K562 (cell line): ENCODE data around the gene MYOM1. TPM values are rescaled to one million over a fixed set of nuclear protein-coding genes. Genes with fewer than 3 reads are reported as not detected.
A peak's percentile ranks its signal among the peaks of the same experiment; 100 is the strongest.

Source experiments
- ATAC-seq: fragments of 200-7000 bp; cut with Tn5 transposase; 3 replicates; pipeline ENCODE4 v1.9.1; 2020; ENCODE audit warnings: moderate library complexity
- BruUV-seq: library from RNA; stranded (reverse); fragments of 400-500 nt; replicated peaks from 2 replicates; lab custom pipeline; 2021; lab: Mats Ljungman, UMichigan
- CTCF ChIA-PET: fragments of 300-600 bp; formaldehyde crosslinking; extraction: SDS; loops from one replicate; lab custom pipeline; 2021; ENCODE audit warnings: low intra/inter-chr PET ratio; lab: Yijun Ruan, JAX
- POLR2A ChIA-PET: fragments of 300-600, 350-650 bp; sonication (Branson Sonifier 250); formaldehyde crosslinking; extraction: SDS; loops from one replicate; lab custom pipeline; 2021; ENCODE audit warnings: antibody characterized with exemption, inconsistent platforms; lab: Yijun Ruan, JAX
- DNase-seq, 4 experiments: peaks; one replicate each; pipeline versions ENCODE4 v3.0.0 to v3.0.0-alpha.2; 2011 to 2018; ENCODE audit warnings: low spot score in 3 of 4, mixed read lengths in 3 of 4; ENCODE audit errors: extremely low read depth in 1 of 4
- FAIRE-seq: peaks from 2 replicates; lab custom pipeline; 2011; peaks lifted over from hg19 to GRCh38; lab: Jason Lieb, UNC
- H2AFZ ChIP-seq: 2 replicates; pipeline ENCODE4 v1.6.0; 2011; ENCODE audit warnings: low read depth, low read length, control low read depth, inconsistent platforms
- H3K27ac ChIP-seq: fragments of 200-600 bp; 3 replicates; pipeline ENCODE4 v1.8.0; 2011; ENCODE audit warnings: low read depth, mild to moderate bottlenecking, control low read depth, inconsistent platforms, low read length, moderate library complexity, mixed read lengths; ENCODE audit errors: extremely low read depth
- H3K27me3 ChIP-seq, 2 experiments: fragments of 300-600 bp in 1 of 2; 2 replicates in 1 of 2; 3 replicates in 1 of 2; pipeline versions ENCODE4 v1.6.0 to v1.8.0; 2011; ENCODE audit warnings: inconsistent platforms in 2 of 2, low read length in 2 of 2, mild to moderate bottlenecking in 1 of 2, mixed read lengths in 1 of 2, moderate library complexity in 1 of 2; ENCODE audit not compliant: control insufficient read depth in 2 of 2, insufficient read depth in 2 of 2
- H3K36me3 ChIP-seq: fragments of 300-600 bp; 3 replicates; pipeline ENCODE4 v1.8.0; 2011; ENCODE audit warnings: mild to moderate bottlenecking, low read length, inconsistent platforms; ENCODE audit not compliant: control insufficient read depth, insufficient read depth
- H3K4me1 ChIP-seq, 2 experiments: fragments of 200-600 bp in 1 of 2; replicated peaks in 1 of 2; 2 replicates in 1 of 2; 3 replicates in 1 of 2; pipeline versions ENCODE4 v1.5.1 to v1.8.0; 2011; ENCODE audit warnings: inconsistent platforms in 2 of 2, low read length in 2 of 2, mild to moderate bottlenecking in 1 of 2, mixed read lengths in 1 of 2, moderate library complexity in 1 of 2; ENCODE audit not compliant: control insufficient read depth in 2 of 2, insufficient read depth in 2 of 2
- H3K4me2 ChIP-seq: 2 replicates; pipeline ENCODE4 v1.6.1; 2011; ENCODE audit warnings: low read length, control low read depth, inconsistent platforms, mixed read lengths; ENCODE audit not compliant: insufficient read depth
- H3K4me3 ChIP-seq: fragments of 200-600 bp; sonication (generic), shearing (Covaris generic); 2 replicates; pipeline ENCODE4 v1.5.1; 2016; ENCODE audit warnings: control low read depth, inconsistent platforms
- H3K79me2 ChIP-seq: fragments of 200-600 bp; 3 replicates; pipeline ENCODE4 v1.8.0; 2011; ENCODE audit warnings: low read length, inconsistent platforms; ENCODE audit not compliant: control insufficient read depth, insufficient read depth
- H3K9ac ChIP-seq, 2 experiments: 2 replicates each; pipeline versions ENCODE4 v1.6.0 to v1.6.1; 2011; ENCODE audit warnings: low read depth in 2 of 2, low read length in 2 of 2, control low read depth in 1 of 2, inconsistent platforms in 1 of 2, mild to moderate bottlenecking in 1 of 2, mixed read lengths in 1 of 2; ENCODE audit not compliant: insufficient read depth in 1 of 2
- H3K9me1 ChIP-seq: one replicate; pipeline ENCODE4 v1.6.0; 2011; ENCODE audit warnings: inconsistent platforms, mild to moderate bottlenecking, low read length, moderate library complexity; ENCODE audit not compliant: control insufficient read depth, insufficient read depth
- H3K9me3 ChIP-seq: replicated peaks from 2 replicates; pipeline ENCODE4 v1.5.1; 2011; ENCODE audit warnings: low read depth, low read length, inconsistent platforms; ENCODE audit not compliant: control insufficient read depth, insufficient read depth
- H4K20me1 ChIP-seq: replicated peaks from 2 replicates; pipeline ENCODE4 v1.6.1; 2011; ENCODE audit warnings: low read length, inconsistent platforms, mixed read lengths; ENCODE audit not compliant: control insufficient read depth, insufficient read depth
- CBFA2T2 ChIP-seq: fragments of 450-650 bp; conservative IDR thresholded peaks from 2 replicates; pipeline ENCODE4 v1.6.1; 2017; ENCODE audit warnings: mild to moderate bottlenecking
- EP300 ChIP-seq: IDR thresholded peaks from 2 replicates; pipeline ENCODE4 v1.6.1; 2012; ENCODE audit warnings: low read length, improper control_type of control experiment
- MEIS2 ChIP-seq: fragments of 450-650 bp; IDR thresholded peaks from 2 replicates; pipeline ENCODE4 v1.6.1; 2014; ENCODE audit warnings: mild to moderate bottlenecking; ENCODE audit not compliant: partially characterized antibody
- TCF3 ChIP-seq: sonication (generic); formaldehyde crosslinking; IDR thresholded peaks from 2 replicates; pipeline ENCODE4 v1.4.0; 2020; ENCODE audit warnings: mild to moderate bottlenecking, missing genetic modification reagents
- ZSCAN29 ChIP-seq: fragments of 450-650 bp; IDR thresholded peaks from 2 replicates; pipeline ENCODE4 v1.6.1; 2017
- WGBS: fragments of 100-300 bp; shearing (Covaris generic); methylation state at CpG from one replicate; pipeline ENCODE4 v1.1.6; 2016; ENCODE audit warnings: low coverage, mixed read lengths; ENCODE audit not compliant: insufficient coverage; ENCODE audit errors: missing lambda C conversion rate; 5-methylcytosine and 5-hydroxymethylcytosine counted together
- in situ Hi-C: fragments of 300-500 bp; cut with MboI; formaldehyde crosslinking; loops from 4 replicates; pipeline ENCODE4 v1.15.0; 2018; ENCODE audit warnings: inconsistent platforms, mixed read lengths
- intact Hi-C: fragments of 100-400 bp; cut with micrococcal nuclease; formaldehyde crosslinking; loops from 2 replicates; pipeline ENCODE4 v1.14.2; 2022
- polyA plus RNA-seq, 8 experiments: library from polyadenylated mRNA; depleted of rRNA in 4 of 8; stranded (reverse) in 5 of 8; unstranded in 3 of 8; fragments of >200 nt; fragmentation: Nextera tagmentation in 2 of 8; fragmentation: Illumina TruSeq in 1 of 8; extraction: Ambion mirVana in 2 of 8; extraction: Trizol in 1 of 8; gene quantifications; 2 replicates each; pipeline versions ENCODE4 v1.2.1 to v1.2.3, GENCODE V29; 2011 to 2014; ENCODE audit warnings: inconsistent platforms in 1 of 8, missing spikeins in 1 of 8
- total RNA-seq, 7 experiments: library from RNA; depleted of rRNA in 6 of 7; stranded (reverse); fragments of >200 nt in 6 of 7; fragmentation: Illumina TruSeq in 2 of 7; extraction: Trizol in 2 of 7; gene quantifications; 2 replicates each; pipeline versions ENCODE4 v1.2.1 to v1.2.3, GENCODE V29; 2011 to 2021; ENCODE audit warnings: low replicate concordance in 1 of 7
- TF ChIP-seq, protein P1 (sequence below): fragments of 200-400 bp; formaldehyde crosslinking; IDR thresholded peaks from 2 replicates; pipeline ENCODE4 v1.6.1; 2017; ENCODE audit warnings: mild to moderate bottlenecking, low read depth, low read length, moderate library complexity
- TF ChIP-seq, protein P2 (sequence below), 2 experiments: fragments of 450-650 bp in 1 of 2; sonication (generic) in 1 of 2; formaldehyde crosslinking in 1 of 2; IDR thresholded peaks; 2 replicates each; pipeline versions ENCODE4 v1.7.1 to v1.9.0; 2016 to 2022; ENCODE audit warnings: inconsistent platforms in 1 of 2, mild to moderate bottlenecking in 1 of 2, missing genetic modification reagents in 1 of 2
- TF ChIP-seq, protein P3 (sequence below): fragments of 250-450 bp; sonication (Bioruptor Pico); IDR thresholded peaks from 2 replicates; pipeline ENCODE4 v1.5.0; 2020; ENCODE audit warnings: mild to moderate bottlenecking

Gene MYOM1
- total and polyA plus RNA-seq, 9 of the 15 experiments (the other 6 are each of a cell fraction or from before 2014, with no cell fraction given): 0.01 to 0.62 (median 0.25) TPM

DNA sequence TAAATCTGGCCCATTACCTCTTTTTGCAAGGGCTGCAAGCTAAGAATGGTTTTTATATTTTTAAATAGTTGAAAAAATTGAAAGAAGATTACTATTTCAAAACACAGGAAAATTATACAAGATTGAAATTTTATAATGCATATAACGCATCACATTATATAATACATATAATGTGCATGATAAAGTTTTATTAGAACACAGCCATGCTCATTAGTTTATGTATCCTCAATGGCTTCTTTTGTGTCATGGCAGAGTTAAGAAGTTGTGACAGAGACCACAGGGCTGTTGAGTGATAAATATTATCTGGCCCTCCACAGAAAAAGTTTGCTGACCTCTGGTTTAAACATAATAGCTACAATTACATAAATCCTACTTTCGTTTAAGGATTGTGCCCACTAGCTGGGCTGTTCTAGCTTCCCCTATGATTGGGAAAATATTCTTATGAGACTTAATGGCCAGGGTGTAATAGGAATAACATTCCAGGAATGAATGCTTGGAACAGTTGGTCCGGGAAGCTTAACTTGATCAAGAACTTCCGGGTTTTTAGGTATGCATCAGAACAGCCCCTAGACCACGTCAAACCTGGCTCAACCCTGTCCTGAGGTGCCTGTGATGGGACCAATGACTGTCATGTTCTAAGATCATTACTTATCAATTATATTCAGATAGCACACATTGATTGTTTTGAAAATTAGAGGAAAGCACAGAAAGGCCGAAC is 108.1 kb downstream of the MYOM1 start:
- Histone ChIP-seq H3K79me2 (no peaks in the 10 kb centered on the region), H3K4me1 (peaks cover 0 to 6% of the 10 kb centered on the region in 2 experiments; a peak in 3 of 5 replicates), H3K4me3 (no peak overlapping the region), H3K27me3 (0 out of 5 replicates have a peak, but pooled peaks cover 0 to 2% of the 10 kb centered on the region in 2 experiments), H4K20me1 (no peaks in the 10 kb centered on the region), H2AFZ (peak overlapping the region; percentile 76), H3K4me2 (peak overlapping the region; percentile 23; the same call in 1 of the 2 replicates), H3K27ac (no peak overlapping the region), H3K9me3 (no peaks in the 10 kb centered on the region), H3K36me3 (no peaks in the 10 kb centered on the region), H3K9ac (no peak overlapping the region), H3K9me1 (no peaks in the 10 kb centered on the region)
- FAIRE-seq (no peak), DNase-seq (peak in 1 of 4 experiments; percentile 28), ATAC-seq (peak; percentile 57)
- intact Hi-C loops: no loop called here
- 26% methylated on average over 6 of the region's 6 CpGs for WGBS
- BruUV-seq: no TSS peak
- in situ Hi-C loops: no loop called here
- ChIA-PET POLR2A (interaction anchor here (0.6 to 1.2 kb wide), 4 partner anchors 9 to 117 kb away, joined by 3 to 4 read pairs (median 3); no protein-coding TSS in a partner anchor), CTCF (no interaction called here)
- TF ChIP-seq EP300: 0 out of 2 replicates have a peak, but pooled peaks have one; percentile 18
- TF ChIP-seq MEIS2: peak; percentile 70
- TF ChIP-seq, protein P1, sequence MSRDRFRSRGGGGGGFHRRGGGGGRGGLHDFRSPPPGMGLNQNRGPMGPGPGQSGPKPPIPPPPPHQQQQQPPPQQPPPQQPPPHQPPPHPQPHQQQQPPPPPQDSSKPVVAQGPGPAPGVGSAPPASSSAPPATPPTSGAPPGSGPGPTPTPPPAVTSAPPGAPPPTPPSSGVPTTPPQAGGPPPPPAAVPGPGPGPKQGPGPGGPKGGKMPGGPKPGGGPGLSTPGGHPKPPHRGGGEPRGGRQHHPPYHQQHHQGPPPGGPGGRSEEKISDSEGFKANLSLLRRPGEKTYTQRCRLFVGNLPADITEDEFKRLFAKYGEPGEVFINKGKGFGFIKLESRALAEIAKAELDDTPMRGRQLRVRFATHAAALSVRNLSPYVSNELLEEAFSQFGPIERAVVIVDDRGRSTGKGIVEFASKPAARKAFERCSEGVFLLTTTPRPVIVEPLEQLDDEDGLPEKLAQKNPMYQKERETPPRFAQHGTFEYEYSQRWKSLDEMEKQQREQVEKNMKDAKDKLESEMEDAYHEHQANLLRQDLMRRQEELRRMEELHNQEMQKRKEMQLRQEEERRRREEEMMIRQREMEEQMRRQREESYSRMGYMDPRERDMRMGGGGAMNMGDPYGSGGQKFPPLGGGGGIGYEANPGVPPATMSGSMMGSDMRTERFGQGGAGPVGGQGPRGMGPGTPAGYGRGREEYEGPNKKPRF: no peak
- TF ChIP-seq, protein P2, sequence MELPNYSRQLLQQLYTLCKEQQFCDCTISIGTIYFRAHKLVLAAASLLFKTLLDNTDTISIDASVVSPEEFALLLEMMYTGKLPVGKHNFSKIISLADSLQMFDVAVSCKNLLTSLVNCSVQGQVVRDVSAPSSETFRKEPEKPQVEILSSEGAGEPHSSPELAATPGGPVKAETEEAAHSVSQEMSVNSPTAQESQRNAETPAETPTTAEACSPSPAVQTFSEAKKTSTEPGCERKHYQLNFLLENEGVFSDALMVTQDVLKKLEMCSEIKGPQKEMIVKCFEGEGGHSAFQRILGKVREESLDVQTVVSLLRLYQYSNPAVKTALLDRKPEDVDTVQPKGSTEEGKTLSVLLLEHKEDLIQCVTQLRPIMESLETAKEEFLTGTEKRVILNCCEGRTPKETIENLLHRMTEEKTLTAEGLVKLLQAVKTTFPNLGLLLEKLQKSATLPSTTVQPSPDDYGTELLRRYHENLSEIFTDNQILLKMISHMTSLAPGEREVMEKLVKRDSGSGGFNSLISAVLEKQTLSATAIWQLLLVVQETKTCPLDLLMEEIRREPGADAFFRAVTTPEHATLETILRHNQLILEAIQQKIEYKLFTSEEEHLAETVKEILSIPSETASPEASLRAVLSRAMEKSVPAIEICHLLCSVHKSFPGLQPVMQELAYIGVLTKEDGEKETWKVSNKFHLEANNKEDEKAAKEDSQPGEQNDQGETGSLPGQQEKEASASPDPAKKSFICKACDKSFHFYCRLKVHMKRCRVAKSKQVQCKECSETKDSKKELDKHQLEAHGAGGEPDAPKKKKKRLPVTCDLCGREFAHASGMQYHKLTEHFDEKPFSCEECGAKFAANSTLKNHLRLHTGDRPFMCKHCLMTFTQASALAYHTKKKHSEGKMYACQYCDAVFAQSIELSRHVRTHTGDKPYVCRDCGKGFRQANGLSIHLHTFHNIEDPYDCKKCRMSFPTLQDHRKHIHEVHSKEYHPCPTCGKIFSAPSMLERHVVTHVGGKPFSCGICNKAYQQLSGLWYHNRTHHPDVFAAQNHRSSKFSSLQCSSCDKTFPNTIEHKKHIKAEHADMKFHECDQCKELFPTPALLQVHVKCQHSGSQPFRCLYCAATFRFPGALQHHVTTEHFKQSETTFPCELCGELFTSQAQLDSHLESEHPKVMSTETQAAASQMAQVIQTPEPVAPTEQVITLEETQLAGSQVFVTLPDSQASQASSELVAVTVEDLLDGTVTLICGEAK (IDR thresholded peaks at IDR 0.05): peak; percentile 90
- TF ChIP-seq, protein P2 (CRISPR knock-in tag; IDR thresholded peaks at IDR 0.05): peak; percentile 69
- 0 out of 2 replicates have a peak, but pooled peaks have one; percentile 18 for TF ChIP-seq CBFA2T2
- TF ChIP-seq TCF3 (CRISPR knock-in tag): peak; percentile 59
- TF ChIP-seq, protein P3, sequence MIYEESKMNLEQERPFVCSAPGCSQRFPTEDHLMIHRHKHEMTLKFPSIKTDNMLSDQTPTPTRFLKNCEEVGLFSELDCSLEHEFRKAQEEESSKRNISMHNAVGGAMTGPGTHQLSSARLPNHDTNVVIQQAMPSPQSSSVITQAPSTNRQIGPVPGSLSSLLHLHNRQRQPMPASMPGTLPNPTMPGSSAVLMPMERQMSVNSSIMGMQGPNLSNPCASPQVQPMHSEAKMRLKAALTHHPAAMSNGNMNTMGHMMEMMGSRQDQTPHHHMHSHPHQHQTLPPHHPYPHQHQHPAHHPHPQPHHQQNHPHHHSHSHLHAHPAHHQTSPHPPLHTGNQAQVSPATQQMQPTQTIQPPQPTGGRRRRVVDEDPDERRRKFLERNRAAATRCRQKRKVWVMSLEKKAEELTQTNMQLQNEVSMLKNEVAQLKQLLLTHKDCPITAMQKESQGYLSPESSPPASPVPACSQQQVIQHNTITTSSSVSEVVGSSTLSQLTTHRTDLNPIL (CRISPR knock-in tag): no peak
- no peak for TF ChIP-seq ZSCAN29
